Neural cell (in vitro differentiated cells): Measurements from ENCODE around the gene RSPH1. TPM values are rescaled to one million over a fixed set of nuclear protein-coding genes. Genes with fewer than 3 reads are reported as not detected.

Experiments used
- H2AFZ ChIP-seq: fragments of 200-600, 300-800 bp; sonication (generic), shearing (Covaris generic); 2 replicates; pipeline ENCODE4 v1.6.0; 2014; ENCODE audit warnings: low read depth, mild to moderate bottlenecking, antibody characterized with exemption, low read length, moderate library complexity
- H3F3A ChIP-seq: fragments of 200-600 bp; shearing (Covaris generic); 2 replicates; pipeline ENCODE4 v1.6.1; 2016; ENCODE audit warnings: mild to moderate bottlenecking, moderate library complexity, mixed read lengths, antibody characterized with exemption, low read length; ENCODE audit not compliant: insufficient read depth, poor library complexity, severe bottlenecking
- H3K27ac ChIP-seq: fragments of 200-600, 300-800 bp; sonication (generic), shearing (Covaris generic); 2 replicates; pipeline ENCODE4 v1.5.1; 2014; ENCODE audit warnings: mild to moderate bottlenecking, low read length, moderate library complexity
- H3K27me3 ChIP-seq: fragments of 300-800, 200-600 bp; sonication (generic), shearing (Covaris generic); 2 replicates; pipeline ENCODE4 v1.6.0; 2014; ENCODE audit warnings: mild to moderate bottlenecking, low read depth, low read length, moderate library complexity; ENCODE audit not compliant: insufficient read depth
- H3K36me3 ChIP-seq: fragments of 300-800, 200-600 bp; sonication (generic), shearing (Covaris generic); 2 replicates; pipeline ENCODE4 v1.5.1; 2014; ENCODE audit warnings: mild to moderate bottlenecking, antibody characterized with exemption, low read length, moderate library complexity; ENCODE audit not compliant: insufficient read depth
- H3K4me2 ChIP-seq: fragments of 300-800, 200-600 bp; sonication (generic), shearing (Covaris generic); 2 replicates; pipeline ENCODE4 v1.6.0; 2014; ENCODE audit warnings: mild to moderate bottlenecking, low read length
- H3K4me3 ChIP-seq: fragments of 300-800, 200-600 bp; sonication (generic), shearing (Covaris generic); 2 replicates; pipeline ENCODE4 v1.5.1; 2014; ENCODE audit warnings: mild to moderate bottlenecking, low read length, moderate library complexity
- H3K79me2 ChIP-seq: fragments of 200-600 bp; shearing (Covaris generic); replicated peaks from 2 replicates; pipeline ENCODE4 v1.6.0; 2014; ENCODE audit warnings: mild to moderate bottlenecking, low read length, moderate library complexity; ENCODE audit not compliant: insufficient read depth
- H3K9ac ChIP-seq: fragments of 300-800, 200-600 bp; sonication (generic), shearing (Covaris generic); 2 replicates; pipeline ENCODE4 v1.6.1; 2016; ENCODE audit warnings: mild to moderate bottlenecking, low read length, mixed read lengths
- H3K9me2 ChIP-seq: fragments of 200-600 bp; shearing (Covaris generic); 2 replicates; pipeline ENCODE4 v1.6.1; 2016; ENCODE audit warnings: mild to moderate bottlenecking, low read length, mixed read lengths; ENCODE audit not compliant: insufficient read depth
- H3K9me3 ChIP-seq: fragments of 200-600, 300-800 bp; sonication (generic), shearing (Covaris generic); 2 replicates; pipeline ENCODE4 v1.6.1; 2016; ENCODE audit warnings: mild to moderate bottlenecking, mixed run types, low read length, moderate library complexity, mixed read lengths
- H4K20me1 ChIP-seq: fragments of 200-600 bp; shearing (Covaris generic); 2 replicates; pipeline ENCODE4 v1.6.1; 2016; ENCODE audit warnings: mild to moderate bottlenecking, mixed run types; ENCODE audit not compliant: insufficient read depth
- EP300 ChIP-seq: fragments of 450-650 bp; conservative IDR thresholded peaks from 2 replicates; pipeline ENCODE4 v1.6.1; 2014; ENCODE audit warnings: antibody characterized with exemption, mild to moderate bottlenecking, moderate library complexity; ENCODE audit not compliant: poor library complexity, severe bottlenecking
- EZH2 ChIP-seq: fragments of 200-600, 300-800 bp; shearing (Covaris generic), sonication (generic); IDR thresholded peaks from 2 replicates; pipeline ENCODE4 v1.6.1; 2014; ENCODE audit warnings: antibody characterized with exemption, low read length, borderline replicate concordance, mild to moderate bottlenecking; ENCODE audit not compliant: insufficient read depth, poor library complexity, severe bottlenecking
- MXI1 ChIP-seq: fragments of 450-650 bp; conservative IDR thresholded peaks from 2 replicates; pipeline ENCODE4 v1.6.1; 2014; ENCODE audit warnings: antibody characterized with exemption, mild to moderate bottlenecking; ENCODE audit not compliant: poor library complexity, severe bottlenecking
- POLR2AphosphoS5 ChIP-seq: IDR thresholded peaks from 2 replicates; pipeline ENCODE4 v1.6.1; 2012
- RAD21 ChIP-seq: fragments of 450-650 bp; conservative IDR thresholded peaks from 2 replicates; pipeline ENCODE4 v1.6.1; 2014; ENCODE audit warnings: antibody characterized with exemption, mild to moderate bottlenecking, moderate library complexity
- REST ChIP-seq: IDR thresholded peaks from 2 replicates; pipeline ENCODE4 v1.6.1; 2012; ENCODE audit warnings: borderline replicate concordance
- SMC3 ChIP-seq: fragments of 450-650 bp; conservative IDR thresholded peaks from 2 replicates; pipeline ENCODE4 v1.6.1; 2014; ENCODE audit warnings: antibody characterized with exemption, mild to moderate bottlenecking, moderate library complexity; ENCODE audit not compliant: poor library complexity
- TAF1 ChIP-seq: IDR thresholded peaks from 2 replicates; pipeline ENCODE4 v1.6.1; 2012; ENCODE audit warnings: low read depth
- polyA plus RNA-seq: library from polyadenylated mRNA; depleted of rRNA; stranded (reverse); fragments of >200 nt; gene quantifications from 2 replicates; pipeline ENCODE4 v1.2.3, GENCODE V29; 2014
- TF ChIP-seq, protein P1 (sequence below): fragments of 450-650 bp; IDR thresholded peaks from 2 replicates; pipeline ENCODE4 v1.5.1; 2014; ENCODE audit warnings: antibody characterized with exemption, mild to moderate bottlenecking, moderate library complexity; ENCODE audit not compliant: poor library complexity, severe bottlenecking

The RSPH1 gene
- polyA plus RNA-seq, 1 donor from 2014 or later = 1.3 TPM

DNA sequence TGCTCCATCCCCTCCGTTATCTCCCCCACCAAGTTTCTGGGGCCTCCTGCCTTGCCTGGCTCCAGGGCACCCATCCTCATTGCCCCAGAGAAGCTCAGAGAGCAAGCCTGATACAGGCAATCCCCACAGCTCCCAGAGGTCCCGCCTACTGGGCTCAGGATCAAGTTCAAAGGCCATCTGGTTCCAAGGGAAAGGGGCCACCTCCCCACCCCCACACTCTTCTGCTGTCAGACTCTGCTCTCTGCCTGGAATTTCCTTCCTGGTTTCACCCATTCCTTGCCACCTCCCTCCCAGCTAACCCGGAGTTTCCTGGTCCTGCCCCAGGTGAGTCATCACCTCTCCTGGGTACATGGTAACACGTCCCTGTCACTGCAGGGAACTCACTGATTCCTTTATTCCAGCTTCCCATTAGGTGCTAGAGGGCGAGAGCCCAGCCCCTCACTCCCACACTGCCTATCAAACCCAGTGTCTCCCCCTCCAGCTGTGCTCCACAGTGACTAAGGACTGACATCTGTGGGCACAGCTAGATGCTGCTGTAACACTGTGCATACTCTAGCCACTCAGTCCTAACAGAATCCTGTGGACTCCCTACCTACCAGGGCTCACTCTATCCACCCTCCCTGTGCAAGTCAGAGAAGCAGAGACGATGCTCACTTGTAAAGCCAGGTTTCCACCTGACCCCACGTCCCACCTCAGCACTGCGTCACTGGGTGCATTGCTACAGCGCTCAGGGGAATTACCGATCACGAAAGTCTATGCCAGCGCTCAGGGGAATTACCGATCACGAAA lies 21.8 kb downstream of the RSPH1 start:
- H3K79me2 ChIP-seq = no peaks in the 10 kb centered on the region
- no peak overlapping the region for H3K4me3 ChIP-seq
- no peaks in the 10 kb centered on the region for H3K9me3 ChIP-seq
- H3K9ac ChIP-seq = no peak overlapping the region
- no peaks in the 10 kb centered on the region for H3K9me2 ChIP-seq
- H3K36me3 ChIP-seq = no peaks in the 10 kb centered on the region
- H3K4me2 ChIP-seq = no peak overlapping the region
- no peaks in the 10 kb centered on the region for H3F3A ChIP-seq
- H2AFZ ChIP-seq = no peak overlapping the region
- no peaks in the 10 kb centered on the region for H3K27me3 ChIP-seq
- no peaks in the 10 kb centered on the region for H4K20me1 ChIP-seq
- H3K27ac ChIP-seq = no peak overlapping the region
- TF ChIP-seq MXI1 (no peak), EZH2 (no peak), POLR2AphosphoS5 (no peak), TAF1 (no peak), RAD21 (no peak), SMC3 (no peak), EP300 (no peak), REST (no peak)
- TF ChIP-seq, protein P1, sequence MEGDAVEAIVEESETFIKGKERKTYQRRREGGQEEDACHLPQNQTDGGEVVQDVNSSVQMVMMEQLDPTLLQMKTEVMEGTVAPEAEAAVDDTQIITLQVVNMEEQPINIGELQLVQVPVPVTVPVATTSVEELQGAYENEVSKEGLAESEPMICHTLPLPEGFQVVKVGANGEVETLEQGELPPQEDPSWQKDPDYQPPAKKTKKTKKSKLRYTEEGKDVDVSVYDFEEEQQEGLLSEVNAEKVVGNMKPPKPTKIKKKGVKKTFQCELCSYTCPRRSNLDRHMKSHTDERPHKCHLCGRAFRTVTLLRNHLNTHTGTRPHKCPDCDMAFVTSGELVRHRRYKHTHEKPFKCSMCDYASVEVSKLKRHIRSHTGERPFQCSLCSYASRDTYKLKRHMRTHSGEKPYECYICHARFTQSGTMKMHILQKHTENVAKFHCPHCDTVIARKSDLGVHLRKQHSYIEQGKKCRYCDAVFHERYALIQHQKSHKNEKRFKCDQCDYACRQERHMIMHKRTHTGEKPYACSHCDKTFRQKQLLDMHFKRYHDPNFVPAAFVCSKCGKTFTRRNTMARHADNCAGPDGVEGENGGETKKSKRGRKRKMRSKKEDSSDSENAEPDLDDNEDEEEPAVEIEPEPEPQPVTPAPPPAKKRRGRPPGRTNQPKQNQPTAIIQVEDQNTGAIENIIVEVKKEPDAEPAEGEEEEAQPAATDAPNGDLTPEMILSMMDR = no peak

DNA sequence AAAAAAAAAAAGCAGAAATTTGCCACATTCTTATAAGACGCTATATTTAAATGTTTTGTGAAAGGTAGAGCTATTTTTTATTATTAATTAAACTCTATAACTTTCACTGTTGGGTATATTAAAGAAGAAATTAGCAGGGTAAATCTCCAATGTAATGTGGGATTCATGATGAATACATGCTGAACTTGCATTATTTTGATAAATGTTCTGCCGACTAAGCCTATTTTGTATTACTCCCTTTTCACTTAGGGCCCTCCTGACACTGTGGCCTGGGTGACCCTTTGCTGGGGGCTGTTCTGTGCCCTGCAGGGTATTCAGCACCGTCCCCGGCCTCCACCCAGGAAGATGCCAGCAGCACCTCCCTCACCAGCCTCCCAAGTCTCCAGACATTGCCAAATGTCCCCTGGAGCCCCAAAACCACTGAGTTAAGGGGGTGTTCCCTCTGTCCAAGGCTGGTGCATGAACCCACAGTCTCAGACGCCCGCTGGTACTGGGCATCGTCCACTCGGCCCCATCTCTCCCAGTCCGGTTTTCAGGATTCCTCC lies 22.5 kb downstream of the RSPH1 start:
- H3K79me2 ChIP-seq = no peaks in the 10 kb centered on the region
- H2AFZ ChIP-seq = no peak overlapping the region
- no peak for TF ChIP-seq REST
- no peak for TF ChIP-seq MXI1
- no peak for TF ChIP-seq EZH2
- no peak for TF ChIP-seq POLR2AphosphoS5
- H3K9ac ChIP-seq = no peak overlapping the region
- no peak overlapping the region for H3K27ac ChIP-seq
- H3K9me3 ChIP-seq = no peaks in the 10 kb centered on the region
- no peaks in the 10 kb centered on the region for H3F3A ChIP-seq
- H3K9me2 ChIP-seq = no peaks in the 10 kb centered on the region
- H3K4me2 ChIP-seq = no peak overlapping the region
- H3K4me3 ChIP-seq = no peak overlapping the region
- H4K20me1 ChIP-seq = no peaks in the 10 kb centered on the region
- no peaks in the 10 kb centered on the region for H3K36me3 ChIP-seq
- H3K27me3 ChIP-seq = no peaks in the 10 kb centered on the region
